ENCODE results near the gene ABCG2.
"Not testable (repeated sequence)": the region's sequence is repeated elsewhere in the genome, so short reads cannot be mapped to it uniquely, and the experiment has no call there.

ABCG2 gene

GRCh38 chr4:88163336-88163735 is 4.9 kb upstream of the ABCG2 start:
- DNase-seq: no peak

- DNase-seq: no peak
Measured at GRCh38 chr4:88162626-88163025, 4.2 kb upstream of the ABCG2 start.

GRCh38 chr4:88159229-88159725 is 838 bp upstream of the ABCG2 start:
- DNase-seq: no peak

GRCh38 chr4:88158038-88158488 is 376 bp downstream of the ABCG2 start:
- DNase-seq: no peak

- DNase-seq: not testable (repeated sequence)
Measured at GRCh38 chr4:88152331-88152730, 6.1 kb downstream of the ABCG2 start.

GRCh38 chr4:88148560-88148959 is 9.9 kb downstream of the ABCG2 start:
- DNase-seq: no peak

GRCh38 chr4:88147799-88148217 is 10.6 kb downstream of the ABCG2 start:
- no peak for DNase-seq

- no peak for DNase-seq
Measured at GRCh38 chr4:88146891-88147290, 11.5 kb downstream of the ABCG2 start.

- no peak for DNase-seq
Measured at GRCh38 chr4:88144866-88145300, 13.6 kb downstream of the ABCG2 start.

- DNase-seq: no peak
Measured at GRCh38 chr4:88144048-88144447, 14.4 kb downstream of the ABCG2 start.

GRCh38 chr4:88143504-88143903 is 14.9 kb downstream of the ABCG2 start:
- DNase-seq: no peak

GRCh38 chr4:88138561-88138960 is 19.9 kb downstream of the ABCG2 start:
- DNase-seq: no peak

GRCh38 chr4:88137112-88137511 is 21.3 kb downstream of the ABCG2 start:
- DNase-seq: no peak

GRCh38 chr4:88136249-88136648 is 22.2 kb downstream of the ABCG2 start:
- no peak for DNase-seq

- no peak for DNase-seq
Measured at GRCh38 chr4:88135356-88135663, 23.1 kb downstream of the ABCG2 start.

- no peak for DNase-seq
Measured at GRCh38 chr4:88134536-88135355, 23.7 kb downstream of the ABCG2 start.

- DNase-seq: no peak
Measured at GRCh38 chr4:88134111-88134510, 24.3 kb downstream of the ABCG2 start.

GRCh38 chr4:88130544-88131305 is 27.7 kb downstream of the ABCG2 start:
- DNase-seq: no peak

GRCh38 chr4:88130003-88130402 is 28.4 kb downstream of the ABCG2 start:
- no peak for DNase-seq

GRCh38 chr4:88122260-88122659 is 36.2 kb downstream of the ABCG2 start:
- not testable (repeated sequence) for DNase-seq

GRCh38 chr4:88119943-88120342 is 38.5 kb downstream of the ABCG2 start:
- DNase-seq: no peak

- no peak for DNase-seq
Measured at GRCh38 chr4:88115587-88115986, 42.9 kb downstream of the ABCG2 start.

- no peak for DNase-seq
Measured at GRCh38 chr4:88112856-88113255, 45.6 kb downstream of the ABCG2 start.

GRCh38 chr4:88110826-88111225 is 47.6 kb downstream of the ABCG2 start:
- no peak for DNase-seq

Data from midbrain (tissue), 1 donor.